Measurements from ENCODE around the gene CSNK1G2.

- TF ChIP-seq CTCF (IDR thresholded peaks at IDR 0.05) (no peak), POLR2A (IDR thresholded peaks at IDR 0.05) (no peak)
These were observed 39.0 kb upstream of the CSNK1G2 start for GRCh38 chr19:1901940-1902404.
